Chondrocyte (in vitro differentiated cells): ENCODE data around the gene ADSS1. TPM values are rescaled to one million over a fixed set of nuclear protein-coding genes. Genes with fewer than 3 reads are reported as not detected.

Experiments
- DNase-seq: peaks from one replicate; pipeline ENCODE4 v3.0.0; 2021; ENCODE audit warnings: mixed read lengths, low spot score
- H3K27ac Mint-ChIP-seq: one replicate; pipeline ENCODE4 v1.8.0; 2021; ENCODE audit warnings: mild to moderate bottlenecking, moderate library complexity, mixed read lengths; ENCODE audit not compliant: unreplicated experiment
- H3K27me3 Mint-ChIP-seq: 2 replicates; pipeline ENCODE4 v1.8.0; 2021; ENCODE audit warnings: low read depth, mixed read lengths
- H3K36me3 Mint-ChIP-seq: 2 replicates; pipeline ENCODE4 v1.8.0; 2021; ENCODE audit warnings: low read depth, mixed read lengths
- H3K4me1 Mint-ChIP-seq: 2 replicates; pipeline ENCODE4 v1.8.0; 2021; ENCODE audit warnings: low read depth, mild to moderate bottlenecking, mixed read lengths
- H3K4me3 Mint-ChIP-seq: one replicate; pipeline ENCODE4 v1.8.0; 2021; ENCODE audit warnings: mild to moderate bottlenecking, moderate library complexity, mixed read lengths; ENCODE audit not compliant: unreplicated experiment
- H3K9me3 Mint-ChIP-seq: 2 replicates; pipeline ENCODE4 v1.8.0; 2021; ENCODE audit warnings: low read depth, mixed read lengths
- CTCF ChIP-seq: fragments of 200-600 bp; sonication (generic); IDR thresholded peaks from 2 replicates; pipeline ENCODE4 v1.5.0; 2021; ENCODE audit warnings: antibody characterized with exemption, mild to moderate bottlenecking, moderate library complexity
- total RNA-seq: library from RNA; stranded (reverse); gene quantifications from 3 replicates; pipeline ENCODE4 v1.2.1, GENCODE V29; 2021

ADSS1 gene
- total RNA-seq, 1 donor from 2014 or later, result 7.1 TPM

- Mint-ChIP-seq H3K4me3 (no peak overlapping the region), H3K27me3 (peaks cover 2% of the 10 kb centered on the region), H3K4me1 (peaks cover 20% of the 10 kb centered on the region), H3K9me3 (no peaks in the 10 kb centered on the region), H3K36me3 (no peaks in the 10 kb centered on the region), H3K27ac (no peak overlapping the region)
- DNase-seq, result no peak
- no peak for TF ChIP-seq CTCF
These were observed 10.1 kb downstream of the ADSS1 start for GRCh38 chr14:104734051-104734587.

- no peaks in the 10 kb centered on the region for H3K36me3 Mint-ChIP-seq
- no peak for TF ChIP-seq CTCF
- H3K4me3 Mint-ChIP-seq, result no peak overlapping the region
- H3K9me3 Mint-ChIP-seq, result no peaks in the 10 kb centered on the region
- DNase-seq, result no peak
- peaks cover 20% of the 10 kb centered on the region for H3K4me1 Mint-ChIP-seq
- no peak overlapping the region for H3K27ac Mint-ChIP-seq
- H3K27me3 Mint-ChIP-seq, result no peaks in the 10 kb centered on the region
These were observed 10.6 kb downstream of the ADSS1 start for GRCh38 chr14:104734601-104734990.

- Mint-ChIP-seq H3K36me3 (peaks cover 2% of the 10 kb centered on the region), H3K27me3 (no peaks in the 10 kb centered on the region), H3K27ac (no peak overlapping the region), H3K9me3 (no peaks in the 10 kb centered on the region), H3K4me3 (no peak overlapping the region), H3K4me1 (peaks cover 20% of the 10 kb centered on the region)
- TF ChIP-seq CTCF, result no peak
- DNase-seq, result no peak
These were observed 11.2 kb downstream of the ADSS1 start for GRCh38 chr14:104734991-104735779.

GRCh38 chr14:104735830-104736642, 12.0 kb downstream of the ADSS1 start:
- DNase-seq, result no peak
- peaks cover 4% of the 10 kb centered on the region for H3K36me3 Mint-ChIP-seq
- H3K4me3 Mint-ChIP-seq, result peak overlapping the region; percentile 16
- no peaks in the 10 kb centered on the region for H3K9me3 Mint-ChIP-seq
- H3K4me1 Mint-ChIP-seq, result peaks cover 20% of the 10 kb centered on the region
- no peaks in the 10 kb centered on the region for H3K27me3 Mint-ChIP-seq
- H3K27ac Mint-ChIP-seq, result peak overlapping the region; percentile 98
- no peak for TF ChIP-seq CTCF

DNA sequence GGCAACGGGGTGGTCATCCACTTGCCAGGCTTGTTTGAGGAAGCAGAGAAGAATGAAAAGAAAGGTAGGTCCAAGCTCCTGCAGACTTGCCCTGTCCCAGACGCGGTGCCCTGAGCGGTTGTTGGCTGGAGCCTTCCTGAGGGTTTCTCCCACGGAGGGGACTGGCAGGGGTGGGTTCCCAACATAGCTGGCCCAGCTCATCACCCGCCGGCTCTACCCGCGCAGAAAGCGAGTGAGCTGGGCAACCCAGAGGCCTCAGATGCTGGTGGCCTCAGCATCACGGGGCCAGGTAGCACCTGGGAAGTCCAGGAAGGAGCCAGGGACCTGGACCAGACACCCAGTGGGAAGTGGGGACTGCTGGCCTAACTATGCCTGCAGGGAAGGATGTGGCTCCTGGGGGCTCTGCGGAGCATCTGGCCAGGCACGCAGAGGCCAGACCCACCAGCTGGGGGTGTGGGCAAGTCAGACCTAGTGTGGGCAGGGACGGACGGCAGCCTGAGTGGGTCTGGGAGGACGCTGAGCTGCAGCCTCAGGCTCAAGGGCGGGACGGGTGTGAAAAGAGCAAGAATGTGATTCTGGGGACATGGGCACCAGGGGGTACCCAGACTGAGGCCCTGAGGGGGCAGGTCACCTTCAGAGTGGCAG, 14.5 kb downstream of the ADSS1 start:
- peaks cover 26% of the 10 kb centered on the region for H3K4me1 Mint-ChIP-seq
- no peak for TF ChIP-seq CTCF
- H3K36me3 Mint-ChIP-seq, result peaks cover 5% of the 10 kb centered on the region
- no peaks in the 10 kb centered on the region for H3K9me3 Mint-ChIP-seq
- H3K27me3 Mint-ChIP-seq, result no peaks in the 10 kb centered on the region
- DNase-seq, result no peak
- H3K27ac Mint-ChIP-seq, result no peak overlapping the region
- H3K4me3 Mint-ChIP-seq, result no peak overlapping the region
